Smooth muscle cell (in vitro differentiated cells): ENCODE measurements around the gene PIKFYVE. TPM values are rescaled to one million over a fixed set of nuclear protein-coding genes. Genes with fewer than 3 reads are reported as not detected.

Experiments
- DNase-seq: peaks from one replicate; lab custom pipeline; 2025; ENCODE audit not compliant: unreplicated experiment; lab: John Stamatoyannopoulos, UW
- H2AFZ ChIP-seq: fragments of 200-600 bp; sonication (generic); 2 replicates; pipeline ENCODE4 v1.6.0; 2016; ENCODE audit warnings: antibody characterized with exemption, low read depth, mild to moderate bottlenecking
- H3F3A ChIP-seq: fragments of 200-600 bp; sonication (generic); 2 replicates; pipeline ENCODE4 v1.6.0; 2017; ENCODE audit warnings: antibody characterized with exemption, low read depth
- H3K27ac ChIP-seq: fragments of 200-600 bp; sonication (generic); 2 replicates; pipeline ENCODE4 v1.5.1; 2016; ENCODE audit warnings: low read depth, mild to moderate bottlenecking
- H3K27me3 ChIP-seq: fragments of 200-600 bp; sonication (generic); 2 replicates; pipeline ENCODE4 v1.6.1; 2016; ENCODE audit warnings: low read depth, mild to moderate bottlenecking
- H3K36me3 ChIP-seq: fragments of 200-600 bp; sonication (generic); 2 replicates; pipeline ENCODE4 v1.5.1; 2016; ENCODE audit warnings: low read depth
- H3K4me1 ChIP-seq: fragments of 200-600 bp; sonication (generic); 2 replicates; pipeline ENCODE4 v1.5.1; 2016; ENCODE audit warnings: low read depth
- H3K4me2 ChIP-seq: fragments of 200-600 bp; sonication (generic); 2 replicates; pipeline ENCODE4 v1.6.0; 2016; ENCODE audit warnings: mild to moderate bottlenecking
- H3K4me3 ChIP-seq: fragments of 200-600 bp; sonication (generic); 2 replicates; pipeline ENCODE4 v1.5.1; 2016; ENCODE audit warnings: mild to moderate bottlenecking
- H3K79me2 ChIP-seq: fragments of 200-600 bp; sonication (generic); 2 replicates; pipeline ENCODE4 v1.6.0; 2016; ENCODE audit warnings: low read depth, mild to moderate bottlenecking
- H3K9ac ChIP-seq: fragments of 200-600 bp; sonication (generic); 2 replicates; pipeline ENCODE4 v1.6.0; 2016; ENCODE audit warnings: low read depth
- H3K9me3 ChIP-seq: fragments of 200-600 bp; sonication (generic); replicated peaks from 2 replicates; pipeline ENCODE4 v1.5.1; 2016; ENCODE audit warnings: low read depth
- H4K20me1 ChIP-seq: fragments of 200-600 bp; sonication (generic); 2 replicates; pipeline ENCODE4 v1.6.0; 2016; ENCODE audit warnings: low read depth
- CTCF ChIP-seq: fragments of 200-600 bp; sonication (generic); IDR thresholded peaks from 2 replicates; pipeline ENCODE4 v1.5.1; 2017; ENCODE audit warnings: borderline replicate concordance, mild to moderate bottlenecking, antibody characterized with exemption; ENCODE audit not compliant: insufficient read depth, poor library complexity, severe bottlenecking
- WGBS: methylation state at CpG from one replicate; pipeline ENCODE4 v1.1.7; 2016; ENCODE audit warnings: low lambda C conversion rate; 5-methylcytosine and 5-hydroxymethylcytosine counted together
- polyA plus RNA-seq: library from polyadenylated mRNA; unstranded; fragments of >200 nt; fragmentation: Nextera tagmentation; extraction: Ambion mirVana; gene quantifications from 2 replicates; pipeline ENCODE4 v1.2.1, GENCODE V29; 2016
- total RNA-seq: library from RNA; depleted of rRNA; stranded (reverse); fragments of >200 nt; gene quantifications from 2 replicates; pipeline ENCODE4 v1.2.3, GENCODE V29; 2014

Gene PIKFYVE
- total and polyA plus RNA-seq, 2 experiments from 2014 or later = 4.9 to 29.5 TPM

GRCh38 chr2:208274748-208275147 lies 8.7 kb downstream of the PIKFYVE start:
- H3F3A ChIP-seq = no peaks in the 10 kb centered on the region
- H3K9me3 ChIP-seq = no peaks in the 10 kb centered on the region
- H3K4me3 ChIP-seq = no peak overlapping the region
- H3K4me1 ChIP-seq = no peaks in the 10 kb centered on the region
- no peak overlapping the region for H3K4me2 ChIP-seq
- H3K79me2 ChIP-seq = peaks cover 20% of the 10 kb centered on the region
- no peak overlapping the region for H3K9ac ChIP-seq
- DNase-seq = no peak
- TF ChIP-seq CTCF = no peak
- H2AFZ ChIP-seq = no peak overlapping the region
- H3K27ac ChIP-seq = no peak overlapping the region
- no peaks in the 10 kb centered on the region for H3K27me3 ChIP-seq
- peaks cover 42% of the 10 kb centered on the region for H3K36me3 ChIP-seq
- peaks cover 41% of the 10 kb centered on the region for H4K20me1 ChIP-seq

GRCh38 chr2:208278549-208278948 lies 12.5 kb downstream of the PIKFYVE start:
- H3F3A ChIP-seq = no peaks in the 10 kb centered on the region
- H3K27me3 ChIP-seq = no peaks in the 10 kb centered on the region
- WGBS = 98% methylated on average over 2 of the region's 2 CpGs
- H3K79me2 ChIP-seq = peaks cover 21% of the 10 kb centered on the region
- H3K36me3 ChIP-seq = peaks cover 50% of the 10 kb centered on the region
- H4K20me1 ChIP-seq = peaks cover 48% of the 10 kb centered on the region
- H3K9ac ChIP-seq = no peak overlapping the region
- no peaks in the 10 kb centered on the region for H3K4me1 ChIP-seq
- no peak overlapping the region for H3K4me3 ChIP-seq
- TF ChIP-seq CTCF = no peak
- no peak for DNase-seq
- H3K27ac ChIP-seq = no peak overlapping the region
- H3K4me2 ChIP-seq = no peak overlapping the region
- no peak overlapping the region for H2AFZ ChIP-seq
- H3K9me3 ChIP-seq = no peaks in the 10 kb centered on the region

- peaks cover 46% of the 10 kb centered on the region for H4K20me1 ChIP-seq
- H3K9me3 ChIP-seq = no peaks in the 10 kb centered on the region
- no peak for DNase-seq
- no peak overlapping the region for H2AFZ ChIP-seq
- no peaks in the 10 kb centered on the region for H3K4me1 ChIP-seq
- H3K27ac ChIP-seq = no peak overlapping the region
- H3K36me3 ChIP-seq = peaks cover 50% of the 10 kb centered on the region
- no peak overlapping the region for H3K4me3 ChIP-seq
- 90% methylated on average over 2 of the region's 2 CpGs for WGBS
- no peak overlapping the region for H3K9ac ChIP-seq
- H3F3A ChIP-seq = no peaks in the 10 kb centered on the region
- no peaks in the 10 kb centered on the region for H3K27me3 ChIP-seq
- H3K4me2 ChIP-seq = no peak overlapping the region
- peaks cover 27% of the 10 kb centered on the region for H3K79me2 ChIP-seq
- TF ChIP-seq CTCF = no peak
These were observed 13.2 kb downstream of the PIKFYVE start for GRCh38 chr2:208279236-208279635.

- no peak overlapping the region for H3K27ac ChIP-seq
- peaks cover 46% of the 10 kb centered on the region for H3K36me3 ChIP-seq
- no peaks in the 10 kb centered on the region for H3F3A ChIP-seq
- 94% methylated on average over 2 of the region's 2 CpGs for WGBS
- no peak for TF ChIP-seq CTCF
- H3K79me2 ChIP-seq = peaks cover 27% of the 10 kb centered on the region
- no peak for DNase-seq
- peaks cover 41% of the 10 kb centered on the region for H4K20me1 ChIP-seq
- no peak overlapping the region for H3K9ac ChIP-seq
- H3K27me3 ChIP-seq = no peaks in the 10 kb centered on the region
- H2AFZ ChIP-seq = no peak overlapping the region
- no peak overlapping the region for H3K4me2 ChIP-seq
- no peaks in the 10 kb centered on the region for H3K9me3 ChIP-seq
- H3K4me1 ChIP-seq = no peaks in the 10 kb centered on the region
- H3K4me3 ChIP-seq = no peak overlapping the region
These were observed 14.2 kb downstream of the PIKFYVE start for GRCh38 chr2:208280234-208280633.
